BJ (cell line): ENCODE results near the gene MAP1B. TPM values are rescaled to one million over a fixed set of nuclear protein-coding genes. Genes with fewer than 3 reads are reported as not detected.

Experiments
- CTCF ChIA-PET: fragments of 350-600 bp; formaldehyde crosslinking; extraction: SDS; loops from one replicate; lab custom pipeline; 2021; ENCODE audit warnings: antibody characterized with exemption, inconsistent platforms; lab: Yijun Ruan, JAX
- POLR2A ChIA-PET: fragments of 300-600 bp; sonication (Branson Sonifier 250); formaldehyde crosslinking; extraction: SDS; loops from one replicate; lab custom pipeline; 2021; ENCODE audit warnings: antibody characterized with exemption; lab: Charles Lee
- DNase-seq: peaks from one replicate; pipeline ENCODE4 v3.0.0-alpha.2; 2011; ENCODE audit warnings: low read depth
- H3K27me3 ChIP-seq: 2 replicates; pipeline ENCODE4 v1.6.0; 2011; ENCODE audit warnings: low read length; ENCODE audit not compliant: control insufficient read depth, insufficient read depth
- H3K36me3 ChIP-seq: 2 replicates; pipeline ENCODE4 v1.5.1; 2011; ENCODE audit warnings: low read length; ENCODE audit not compliant: control insufficient read depth, insufficient read depth
- H3K4me3 ChIP-seq: 2 replicates; pipeline ENCODE4 v1.5.1; 2011; ENCODE audit warnings: low read depth, mild to moderate bottlenecking, control low read depth, low read length
- polyA plus RNA-seq: library from polyadenylated mRNA; depleted of rRNA; stranded (reverse); fragments of >200 nt; gene quantifications from 2 replicates; pipeline ENCODE4 v1.2.3, GENCODE V29; 2011; rRNA removed
- small RNA-seq: library from RNA; depleted of rRNA; stranded (forward); fragments of <200 nt; gene quantifications from one replicate; pipeline ENCODE3, GENCODE V24; 2012; ENCODE audit warnings: low replicate concordance, low read depth; ENCODE audit not compliant: insufficient read length
- TF ChIP-seq, protein P1 (sequence below): IDR thresholded peaks from 2 replicates; pipeline ENCODE4 v1.5.1; 2011; ENCODE audit warnings: low read depth, mild to moderate bottlenecking, control low read depth, inconsistent platforms, low read length, moderate library complexity; ENCODE audit not compliant: insufficient read depth

The MAP1B gene
- polyA plus RNA-seq, 1 experiment, result 27.1 TPM

GRCh38 chr5:72255670-72256069, 148.4 kb downstream of the MAP1B start:
- TF ChIP-seq, protein P1, sequence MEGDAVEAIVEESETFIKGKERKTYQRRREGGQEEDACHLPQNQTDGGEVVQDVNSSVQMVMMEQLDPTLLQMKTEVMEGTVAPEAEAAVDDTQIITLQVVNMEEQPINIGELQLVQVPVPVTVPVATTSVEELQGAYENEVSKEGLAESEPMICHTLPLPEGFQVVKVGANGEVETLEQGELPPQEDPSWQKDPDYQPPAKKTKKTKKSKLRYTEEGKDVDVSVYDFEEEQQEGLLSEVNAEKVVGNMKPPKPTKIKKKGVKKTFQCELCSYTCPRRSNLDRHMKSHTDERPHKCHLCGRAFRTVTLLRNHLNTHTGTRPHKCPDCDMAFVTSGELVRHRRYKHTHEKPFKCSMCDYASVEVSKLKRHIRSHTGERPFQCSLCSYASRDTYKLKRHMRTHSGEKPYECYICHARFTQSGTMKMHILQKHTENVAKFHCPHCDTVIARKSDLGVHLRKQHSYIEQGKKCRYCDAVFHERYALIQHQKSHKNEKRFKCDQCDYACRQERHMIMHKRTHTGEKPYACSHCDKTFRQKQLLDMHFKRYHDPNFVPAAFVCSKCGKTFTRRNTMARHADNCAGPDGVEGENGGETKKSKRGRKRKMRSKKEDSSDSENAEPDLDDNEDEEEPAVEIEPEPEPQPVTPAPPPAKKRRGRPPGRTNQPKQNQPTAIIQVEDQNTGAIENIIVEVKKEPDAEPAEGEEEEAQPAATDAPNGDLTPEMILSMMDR, result no peak
- DNase-seq, result no peak
- Histone ChIP-seq H3K27me3 (no peaks in the 10 kb centered on the region), H3K4me3 (no peak overlapping the region), H3K36me3 (no peaks in the 10 kb centered on the region)
- ChIA-PET CTCF (no interaction called here), POLR2A (no interaction called here)

GRCh38 chr5:72256536-72256935, 149.3 kb downstream of the MAP1B start:
- TF ChIP-seq, protein P1, result no peak
- CTCF ChIA-PET, result interaction anchor here (1.4 kb wide), 1 partner anchor 13 kb away, joined by 13 read pairs; no protein-coding TSS in a partner anchor

More at GRCh38 chr5:72256536-72256935, 149.3 kb downstream of the MAP1B start:
- Histone ChIP-seq H3K27me3 (no peaks in the 10 kb centered on the region), H3K4me3 (no peak overlapping the region), H3K36me3 (no peaks in the 10 kb centered on the region)
- no peak for DNase-seq
- POLR2A ChIA-PET, result no interaction called here

Small RNA genes lying within 50 kb of the gene (small RNA-seq; reads per million reads assigned to genes)
- gene MIR4803, result 0.63 reads per million

Other genes starting within 250 kb of the MAP1B start
- 52.6 and 58.8 TPM in 2 replicates for gene MRPS27, start 212.8 kb downstream of the MAP1B start, polyA plus RNA-seq
- gene PTCD2, start 212.9 kb downstream of the MAP1B start, polyA plus RNA-seq, result 7.7 and 11.4 TPM in 2 replicates